Heart right ventricle (tissue), 16 donors: ENCODE measurements around the gene FMN2. TPM values are rescaled to one million over a fixed set of nuclear protein-coding genes. Genes with fewer than 3 reads are reported as not detected.

Experiments used
- ATAC-seq, 8 donors: fragments of 200-7000 bp; cut with Tn5 transposase; one replicate each; pipeline ENCODE4 v1.9.1; 2020; ENCODE audit warnings: mild to moderate bottlenecking in 8 of 8, moderate library complexity in 8 of 8, moderate number of reproducible peaks in 1 of 8
- DNase-seq, 2 donors: peaks; one replicate each; pipeline ENCODE4 v3.0.0-alpha.2; 2020
- H3K27ac ChIP-seq, 10 donors: fragments of 200-600 bp; sonication (generic) in 2 of 10; one replicate each; pipeline versions ENCODE4 v1.5.0 to v1.8.0; 2020 to 2022; ENCODE audit warnings: mild to moderate bottlenecking in 3 of 10
- H3K27me3 ChIP-seq, 7 donors: fragments of 200-600 bp; one replicate each; pipeline ENCODE4 v1.8.0; 2021 to 2022; ENCODE audit warnings: mild to moderate bottlenecking in 2 of 7
- H3K36me3 ChIP-seq, 9 donors: fragments of 200-600 bp; sonication (generic) in 1 of 9; one replicate each; pipeline versions ENCODE4 v1.5.0 to v1.8.0; 2020 to 2022; ENCODE audit warnings: mild to moderate bottlenecking in 2 of 9
- H3K4me1 ChIP-seq, 9 donors: fragments of 200-600 bp; sonication (generic) in 1 of 9; one replicate each; pipeline versions ENCODE4 v1.5.0 to v1.8.0; 2020 to 2022; ENCODE audit warnings: mild to moderate bottlenecking in 4 of 9
- H3K4me3 ChIP-seq, 10 donors: fragments of 200-600 bp; sonication (generic) in 2 of 10; one replicate each; pipeline versions ENCODE4 v1.5.0 to v1.8.0; 2020 to 2022; ENCODE audit warnings: mild to moderate bottlenecking in 7 of 10, moderate library complexity in 2 of 10
- H3K9me3 ChIP-seq, 11 donors: fragments of 200-600 bp in 10 of 11; sonication (generic) in 2 of 11; one replicate each; pipeline versions ENCODE4 v1.5.0 to v1.8.0; 2013 to 2022; ENCODE audit warnings: mild to moderate bottlenecking in 2 of 11, control low read depth in 1 of 11, moderate library complexity in 1 of 11
- WGBS, 2 donors: extraction: QIAGEN DNeasy Blood & Tissue Kit; methylation state at CpG; one replicate each; pipeline ENCODE4 v1.1.7; 2013; ENCODE audit warnings: inconsistent platforms in 1 of 2; 5-methylcytosine and 5-hydroxymethylcytosine counted together
- intact Hi-C, 10 donors: fragments of 100-400 bp; cut with DNase I; formaldehyde crosslinking; loops; one replicate each; pipeline versions ENCODE4 v1.11.1 to v1.14.2; 2022
- polyA plus RNA-seq, 2 donors: library from polyadenylated mRNA; stranded (reverse); fragments of 200-250 nt; gene quantifications; one replicate each; pipeline ENCODE4 v1.2.3, GENCODE V29; 2013
- total RNA-seq, 10 donors: library from RNA; stranded (reverse); fragmentation: NEBNext Ultra II Directional in 3 of 10; extraction: Animal tissue kit (Norgen Biotek cat#: 25700) in 3 of 10; gene quantifications; one replicate each; pipeline versions ENCODE4 v1.2.1 to v1.2.4, GENCODE V29; 2021 to 2023
- TF ChIP-seq, protein P1 (sequence below), 9 donors: fragments of 200-600 bp; sonication (generic) in 2 of 9; IDR thresholded peaks; one replicate each; pipeline versions ENCODE4 v1.5.0 to v1.8.0; 2021 to 2022; ENCODE audit warnings: antibody characterized with exemption in 9 of 9, mild to moderate bottlenecking in 5 of 9, moderate library complexity in 1 of 9
- donor health status: Arrhythmogenic right ventricular cardiomyopathy.
- donor health status: ischemic (EF 13 %, LVEDD 7.1; RV severe dilation, severe dysfunction).
- donor health status: healthy with polysubstance abuse.
- donor health status: DM: no; HTN: yes; CAD: no.
- donor health status: DM: no; HTN: no; CAD: no.
- donor health status: ischemic (EF 25% LVEDD 6.9; RV normal size, moderate dysfunction).
- donor health status: ischemic (EF 25% LVEDD 5.7; RV mildly dilated, moderate dysfunction).
- donor health status: healthy.
- donor health status: DM: yes; HTN: yes; CAD: no.
- donor health status: Ischemic cardiomyopathy.
- donor health status: ischemic (EF 35%, LVEDD 5.7; RV mildly dilated, moderate dysfunction).
- donor health status: nonischemic (EF 11% LVEDD 7.7; RV severe dilation, severe dysfunction).
- donor health status: DM: yes; HTN: yes; CAD: no.
- donor health status: PGD.
- donor health status: ischemic (EF 29% LVEDD 5.4; RV normal size, mild dysfunction).
- donor health status: nonischemic (EF 23%, LVEDD 6.1; RV moderate dilation, normal function).

Gene FMN2
- total and polyA plus RNA-seq, 12 donors = 0.03 to 0.70 (median 0.12) TPM; not detected in 9

DNA sequence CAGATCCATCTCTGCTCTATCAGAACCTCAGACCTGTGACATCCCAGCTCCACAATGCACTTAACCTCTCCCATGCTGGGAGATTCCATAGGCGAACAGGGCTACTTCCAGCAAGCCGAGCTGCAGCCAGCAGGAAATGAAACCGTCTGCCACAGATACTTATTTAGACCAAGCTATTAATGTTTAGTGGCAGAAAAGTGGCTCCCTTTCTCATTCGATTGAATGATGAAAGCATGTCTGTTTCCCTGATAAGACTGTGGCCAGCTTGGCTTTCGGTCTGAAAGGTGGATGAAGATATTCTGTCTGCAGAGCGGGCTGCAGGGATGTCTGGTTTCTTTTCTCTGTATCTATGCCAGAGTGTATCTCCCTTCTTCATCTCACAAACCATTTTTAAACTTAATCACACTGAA lies 373.9 kb downstream of the FMN2 start:
- TF ChIP-seq, protein P1, sequence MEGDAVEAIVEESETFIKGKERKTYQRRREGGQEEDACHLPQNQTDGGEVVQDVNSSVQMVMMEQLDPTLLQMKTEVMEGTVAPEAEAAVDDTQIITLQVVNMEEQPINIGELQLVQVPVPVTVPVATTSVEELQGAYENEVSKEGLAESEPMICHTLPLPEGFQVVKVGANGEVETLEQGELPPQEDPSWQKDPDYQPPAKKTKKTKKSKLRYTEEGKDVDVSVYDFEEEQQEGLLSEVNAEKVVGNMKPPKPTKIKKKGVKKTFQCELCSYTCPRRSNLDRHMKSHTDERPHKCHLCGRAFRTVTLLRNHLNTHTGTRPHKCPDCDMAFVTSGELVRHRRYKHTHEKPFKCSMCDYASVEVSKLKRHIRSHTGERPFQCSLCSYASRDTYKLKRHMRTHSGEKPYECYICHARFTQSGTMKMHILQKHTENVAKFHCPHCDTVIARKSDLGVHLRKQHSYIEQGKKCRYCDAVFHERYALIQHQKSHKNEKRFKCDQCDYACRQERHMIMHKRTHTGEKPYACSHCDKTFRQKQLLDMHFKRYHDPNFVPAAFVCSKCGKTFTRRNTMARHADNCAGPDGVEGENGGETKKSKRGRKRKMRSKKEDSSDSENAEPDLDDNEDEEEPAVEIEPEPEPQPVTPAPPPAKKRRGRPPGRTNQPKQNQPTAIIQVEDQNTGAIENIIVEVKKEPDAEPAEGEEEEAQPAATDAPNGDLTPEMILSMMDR (IDR thresholded peaks at IDR 0.05) = no peak
- 8 to 15% methylated on average over 6 of the region's 6 CpGs for WGBS, 2 donors
- Histone ChIP-seq H3K4me1 (no peaks in the 10 kb centered on the region), H3K4me3 (no peak overlapping the region), H3K9me3 (no peaks in the 10 kb centered on the region), H3K36me3 (no peaks in the 10 kb centered on the region), H3K27ac (no peak overlapping the region), H3K27me3 (peaks cover 0 to 8% (median 0%) of the 10 kb centered on the region in 7 donors)
- ATAC-seq = no peak
- intact Hi-C loops = no loop called here
- no peak for DNase-seq

DNA sequence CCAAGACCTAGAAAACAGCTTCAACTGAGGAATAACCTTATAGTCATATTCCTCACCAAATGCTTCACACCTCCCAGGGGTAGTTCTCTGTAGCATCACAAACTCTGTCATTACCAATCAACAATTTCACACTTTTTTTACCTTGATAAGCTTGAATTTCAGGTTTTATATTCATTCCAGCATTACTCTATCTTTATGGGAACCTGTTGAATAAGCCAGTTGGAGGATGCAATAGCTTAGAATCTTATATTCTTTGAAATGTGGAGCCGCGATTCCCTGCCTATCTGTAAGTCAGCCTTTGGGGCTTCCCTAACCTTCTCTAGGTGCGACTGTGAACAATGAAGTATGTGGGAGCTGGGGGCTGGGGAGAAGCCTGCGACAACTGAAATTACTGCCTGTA lies 374.8 kb downstream of the FMN2 start:
- WGBS, 2 donors = 75 to 84% methylated on average over 4 of the region's 4 CpGs
- no peak overlapping the region for H3K27ac ChIP-seq
- DNase-seq = no peak
- TF ChIP-seq, protein P1 (IDR thresholded peaks at IDR 0.05) = no peak
- H3K36me3 ChIP-seq = no peaks in the 10 kb centered on the region
- H3K27me3 ChIP-seq = peaks cover 0 to 8% (median 0%) of the 10 kb centered on the region in 7 donors
- no peaks in the 10 kb centered on the region for H3K9me3 ChIP-seq
- no peak overlapping the region for H3K4me3 ChIP-seq
- H3K4me1 ChIP-seq = no peaks in the 10 kb centered on the region
- intact Hi-C loops = no loop called here
- ATAC-seq = no peak

DNA sequence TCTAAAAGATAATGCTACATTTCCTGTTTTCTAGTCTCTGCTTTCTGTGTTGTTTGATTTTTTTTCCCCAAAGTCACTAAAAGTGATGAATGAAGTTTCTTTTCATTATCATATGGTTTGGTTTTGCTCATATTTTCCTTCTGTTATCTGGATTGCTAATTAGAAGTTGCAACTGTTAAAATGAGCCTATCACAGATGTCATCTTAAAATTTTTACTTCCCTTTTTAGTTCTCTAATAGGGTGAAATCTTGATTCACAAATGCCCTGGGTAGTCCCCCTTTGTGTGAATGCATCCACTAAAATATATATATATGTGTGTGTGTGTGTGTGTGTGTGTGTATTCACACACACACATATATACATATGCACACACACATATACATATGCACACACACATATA lies 376.2 kb downstream of the FMN2 start:
- ATAC-seq = no peak
- peaks cover 0 to 8% (median 0%) of the 10 kb centered on the region in 7 donors for H3K27me3 ChIP-seq
- intact Hi-C loops = no loop called here
- no peaks in the 10 kb centered on the region for H3K4me1 ChIP-seq
- no peak for DNase-seq
- H3K27ac ChIP-seq = no peak overlapping the region
- H3K36me3 ChIP-seq = no peaks in the 10 kb centered on the region
- no peak overlapping the region for H3K4me3 ChIP-seq
- no peaks in the 10 kb centered on the region for H3K9me3 ChIP-seq
- TF ChIP-seq, protein P1 (IDR thresholded peaks at IDR 0.05) = no peak

DNA sequence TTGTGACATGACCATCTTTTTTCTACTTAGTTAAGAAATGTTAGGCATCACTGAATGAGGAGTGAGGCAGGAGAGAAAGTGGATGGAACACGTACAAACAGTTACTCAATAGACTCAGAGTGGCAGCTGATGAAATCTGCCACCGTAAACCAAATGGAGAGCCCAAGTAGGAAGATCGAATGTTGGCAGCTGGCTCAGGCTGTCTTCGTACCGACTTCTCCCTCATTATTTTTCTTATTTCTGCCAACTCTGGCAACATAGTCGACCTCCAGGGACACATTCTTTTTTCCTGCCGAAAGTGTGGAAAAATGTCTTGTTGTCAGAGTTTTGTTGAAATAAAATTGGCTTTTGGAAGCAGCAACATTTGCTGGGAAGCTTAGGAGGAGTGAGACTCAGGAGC lies 377.0 kb downstream of the FMN2 start:
- no peak for ATAC-seq
- TF ChIP-seq, protein P1 (IDR thresholded peaks at IDR 0.05) = no peak
- DNase-seq = no peak
- H3K27ac ChIP-seq = no peak overlapping the region
- no peak overlapping the region for H3K4me3 ChIP-seq
- peaks cover 0 to 8% (median 0%) of the 10 kb centered on the region in 7 donors for H3K27me3 ChIP-seq
- WGBS, 2 donors = 60 to 72% methylated on average over 7 of the region's 7 CpGs
- H3K36me3 ChIP-seq = no peaks in the 10 kb centered on the region
- no peaks in the 10 kb centered on the region for H3K4me1 ChIP-seq
- intact Hi-C loops = no loop called here
- H3K9me3 ChIP-seq = no peaks in the 10 kb centered on the region
